ENCODE data around the gene ALPK3.

GRCh38 chr15:84813931-84814330, 3.2 kb upstream of the ALPK3 start:
- no peak for TF ChIP-seq POLR2A (IDR thresholded peaks at IDR 0.05)
- TF ChIP-seq CTCF (IDR thresholded peaks at IDR 0.05): no peak
- no peak for TF ChIP-seq POLR2AphosphoS5 (IDR thresholded peaks at IDR 0.05)

Measured in stomach (tissue), 4 donors.